B cell (primary cell): Measurements from ENCODE around the gene FOXN1. TPM values are rescaled to one million over a fixed set of nuclear protein-coding genes. Genes with fewer than 3 reads are reported as not detected.

ENCODE experiments used
- ATAC-seq: fragments of 200-7000 bp; cut with Tn5 transposase; one replicate; pipeline ENCODE4 v1.10.0; 2021; ENCODE audit warnings: low read depth, mild to moderate bottlenecking, moderate number of reproducible peaks, moderate library complexity
- CTCF ChIA-PET: fragments of 350-600 bp; sonication (Branson Sonifier 250); formaldehyde crosslinking; loops from one replicate; lab custom pipeline; 2021; ENCODE audit warnings: antibody characterized with exemption, inconsistent platforms; lab: Charles Lee
- POLR2A ChIA-PET: fragments of 350-600 bp; sonication (Branson Sonifier 250); formaldehyde crosslinking; loops from one replicate; lab custom pipeline; 2021; ENCODE audit warnings: antibody characterized with exemption; lab: Charles Lee
- DNase-seq: peaks from one replicate; pipeline ENCODE4 v3.0.0; 2013
- H2AFZ ChIP-seq: 2 replicates; pipeline ENCODE4 v1.6.1; 2012; ENCODE audit warnings: mild to moderate bottlenecking, low read depth, low read length; ENCODE audit not compliant: insufficient read depth, poor library complexity, severe bottlenecking
- H3K27ac ChIP-seq, 2 donors: 1 replicate in 1 of 2; 2 replicates in 1 of 2; pipeline ENCODE4 v1.5.1; 2012 to 2013; ENCODE audit warnings: low read length in 2 of 2, mild to moderate bottlenecking in 2 of 2, moderate library complexity in 1 of 2
- H3K27me3 ChIP-seq, 4 experiments: fragments of 200-600 bp in 1 of 4; sonication (generic) in 1 of 4; replicated peaks in 1 of 4; 1 replicate in 2 of 4; 2 replicates in 2 of 4; pipeline versions ENCODE4 v1.6.1 to v1.7.0; 2013 to 2016; ENCODE audit warnings: low read length in 3 of 4, mild to moderate bottlenecking in 2 of 4, mixed read lengths in 1 of 4, moderate library complexity in 1 of 4; ENCODE audit not compliant: insufficient read depth in 4 of 4, control insufficient read depth in 3 of 4; ENCODE audit errors: control extremely low read depth in 1 of 4
- H3K36me3 ChIP-seq, 2 experiments: replicated peaks in 1 of 2; 1 replicate in 1 of 2; 2 replicates in 1 of 2; pipeline versions ENCODE4 v1.6.1 to v1.7.1; 2013; ENCODE audit warnings: low read length in 1 of 2; ENCODE audit not compliant: insufficient read depth in 2 of 2, control insufficient read depth in 1 of 2; ENCODE audit errors: control extremely low read depth in 1 of 2, extremely low read depth in 1 of 2
- H3K4me1 ChIP-seq, 2 donors: fragments of 200-600 bp in 1 of 2; sonication (generic) in 1 of 2; 1 replicate in 1 of 2; 2 replicates in 1 of 2; pipeline versions ENCODE4 v1.5.1 to v1.6.1; 2013 to 2017; ENCODE audit warnings: low read length in 2 of 2; ENCODE audit not compliant: control insufficient read depth in 2 of 2, insufficient read depth in 2 of 2
- H3K4me2 ChIP-seq: replicated peaks from 2 replicates; pipeline ENCODE3; 2012; ENCODE audit warnings: mild to moderate bottlenecking, low read depth, low read length; ENCODE audit not compliant: poor library complexity, severe bottlenecking
- H3K4me3 ChIP-seq, 5 experiments: fragments of 200-600 bp in 1 of 5; sonication (generic) in 1 of 5; 1 replicate in 3 of 5; 2 replicates in 2 of 5; pipeline versions ENCODE4 v1.5.1 to v1.7.0; 2011 to 2016; ENCODE audit warnings: low read length in 4 of 5, mild to moderate bottlenecking in 4 of 5, low read depth in 2 of 5, control low read depth in 1 of 5, moderate library complexity in 1 of 5; ENCODE audit not compliant: insufficient read depth in 1 of 5; ENCODE audit errors: control extremely low read depth in 1 of 5, extremely low read depth in 1 of 5
- H3K79me2 ChIP-seq: fragments of 200-600 bp; sonication (generic); one replicate; pipeline ENCODE4 v1.6.0; 2016; ENCODE audit warnings: low read length; ENCODE audit not compliant: control insufficient read depth, insufficient read depth
- H3K9ac ChIP-seq: fragments of 200-600 bp; sonication (generic); 2 replicates; pipeline ENCODE4 v1.6.1; 2017; ENCODE audit warnings: mild to moderate bottlenecking, low read length, moderate library complexity
- H3K9me3 ChIP-seq, 3 donors: one replicate each; pipeline versions ENCODE4 v1.6.1 to v1.7.1; 2013; ENCODE audit warnings: low read length in 2 of 3; ENCODE audit not compliant: control insufficient read depth in 2 of 3, insufficient read depth in 1 of 3; ENCODE audit errors: control extremely low read depth in 1 of 3
- H4K20me1 ChIP-seq: 2 replicates; pipeline ENCODE4 v1.6.0; 2012; ENCODE audit warnings: mild to moderate bottlenecking, low read length; ENCODE audit not compliant: insufficient read depth, control insufficient read depth, poor library complexity, severe bottlenecking
- H3K27ac Mint-ChIP-seq: one replicate; pipeline ENCODE4 v1.8.0; 2021; ENCODE audit warnings: mixed read lengths
- H3K27me3 Mint-ChIP-seq: one replicate; pipeline ENCODE4 v1.8.0; 2021; ENCODE audit warnings: mixed read lengths
- H3K4me1 Mint-ChIP-seq: one replicate; pipeline ENCODE4 v1.8.0; 2021; ENCODE audit warnings: mixed read lengths
- H3K4me3 Mint-ChIP-seq: one replicate; pipeline ENCODE4 v1.8.0; 2021; ENCODE audit warnings: mixed read lengths
- H3K9me3 Mint-ChIP-seq: one replicate; pipeline ENCODE4 v1.8.0; 2022; ENCODE audit warnings: mixed read lengths; ENCODE audit not compliant: insufficient read depth
- EZH2 ChIP-seq: IDR thresholded peaks from 2 replicates; pipeline ENCODE4 v1.6.1; 2012; ENCODE audit warnings: borderline replicate concordance, low read depth, mild to moderate bottlenecking, moderate library complexity, low read length; ENCODE audit not compliant: insufficient read depth, poor library complexity, severe bottlenecking
- WGBS: methylation state at CpG from one replicate; pipeline ENCODE4 v1.1.5; 2013; ENCODE audit warnings: missing lambda C conversion rate; ENCODE audit not compliant: insufficient coverage; 5-methylcytosine and 5-hydroxymethylcytosine counted together
- intact Hi-C: fragments of 100-400 bp; cut with micrococcal nuclease; formaldehyde crosslinking; loops from one replicate; pipeline ENCODE4 v1.10.0; 2022
- polyA plus RNA-seq: library from polyadenylated mRNA; depleted of rRNA; stranded (reverse); fragments of >200 nt; gene quantifications from 2 replicates; pipeline ENCODE4 v1.2.3, GENCODE V29; 2012
- total RNA-seq, 2 donors: library from RNA; stranded (reverse); fragments of 120-200 nt in 1 of 2; gene quantifications; 1 replicate in 1 of 2; 2 replicates in 1 of 2; pipeline versions ENCODE4 v1.2.3 to v1.2.4, GENCODE V29; 2013 to 2022
- TF ChIP-seq, protein P1 (sequence below): fragments of 200-600 bp; IDR thresholded peaks from one replicate; pipeline ENCODE4 v1.8.0; 2022; ENCODE audit warnings: antibody characterized with exemption, mild to moderate bottlenecking

Gene FOXN1
- total and polyA plus RNA-seq, 2 donors (not counting 1 experiment from before 2014, with no cell fraction given): not detected

DNA sequence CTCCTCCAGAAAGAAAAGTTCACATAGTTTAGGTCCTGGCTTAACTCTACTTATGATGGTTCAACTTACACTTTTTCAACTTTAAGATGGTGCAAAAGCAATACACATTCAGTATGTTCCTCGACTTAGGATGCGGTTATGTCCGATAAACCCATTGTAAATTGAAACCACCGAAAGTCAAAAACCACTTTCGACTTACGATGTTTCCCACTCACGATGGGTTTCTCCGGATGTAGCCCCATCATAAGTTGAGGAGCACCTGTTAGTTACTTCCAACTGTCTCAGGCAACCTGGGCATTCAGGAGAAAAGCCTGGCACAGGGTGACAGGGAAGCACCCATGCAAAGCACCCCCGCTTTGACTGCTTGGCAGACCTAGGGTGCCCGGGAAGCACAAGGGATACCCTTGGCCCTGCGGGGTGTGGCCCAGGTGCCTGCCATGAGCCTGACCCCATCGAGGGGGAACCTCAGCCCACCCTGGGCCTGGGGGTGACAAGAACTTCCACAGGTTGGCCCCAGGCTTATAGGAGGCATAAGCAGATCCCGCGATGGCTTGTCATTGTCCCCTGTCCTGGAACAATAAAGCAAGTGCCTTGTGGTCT lies 32.2 kb downstream of the FOXN1 start:
- H3K4me2 ChIP-seq: no peak overlapping the region
- no peaks in the 10 kb centered on the region for H4K20me1 ChIP-seq
- H3K9me3 Mint-ChIP-seq: no peaks in the 10 kb centered on the region
- no peaks in the 10 kb centered on the region for H3K9me3 ChIP-seq
- H3K4me1 Mint-ChIP-seq: peaks cover 3% of the 10 kb centered on the region
- no peak overlapping the region for H3K4me3 Mint-ChIP-seq
- no peaks in the 10 kb centered on the region for H3K36me3 ChIP-seq
- H3K27me3 ChIP-seq: no peaks in the 10 kb centered on the region
- no peak for DNase-seq
- H3K27me3 Mint-ChIP-seq: no peaks in the 10 kb centered on the region
- ATAC-seq: no peak
- no peak overlapping the region for H3K27ac Mint-ChIP-seq
- H3K4me1 ChIP-seq: peaks cover 0 to 4% of the 10 kb centered on the region in 2 donors
- ChIA-PET POLR2A (no interaction called here), CTCF (interaction anchor here (1.4 kb wide), 1 partner anchor 13 kb away, joined by 3 read pairs; no protein-coding TSS in a partner anchor)
- no peak overlapping the region for H3K27ac ChIP-seq
- H3K4me3 ChIP-seq: no peak overlapping the region
- TF ChIP-seq EZH2: no peak
- TF ChIP-seq, protein P1, sequence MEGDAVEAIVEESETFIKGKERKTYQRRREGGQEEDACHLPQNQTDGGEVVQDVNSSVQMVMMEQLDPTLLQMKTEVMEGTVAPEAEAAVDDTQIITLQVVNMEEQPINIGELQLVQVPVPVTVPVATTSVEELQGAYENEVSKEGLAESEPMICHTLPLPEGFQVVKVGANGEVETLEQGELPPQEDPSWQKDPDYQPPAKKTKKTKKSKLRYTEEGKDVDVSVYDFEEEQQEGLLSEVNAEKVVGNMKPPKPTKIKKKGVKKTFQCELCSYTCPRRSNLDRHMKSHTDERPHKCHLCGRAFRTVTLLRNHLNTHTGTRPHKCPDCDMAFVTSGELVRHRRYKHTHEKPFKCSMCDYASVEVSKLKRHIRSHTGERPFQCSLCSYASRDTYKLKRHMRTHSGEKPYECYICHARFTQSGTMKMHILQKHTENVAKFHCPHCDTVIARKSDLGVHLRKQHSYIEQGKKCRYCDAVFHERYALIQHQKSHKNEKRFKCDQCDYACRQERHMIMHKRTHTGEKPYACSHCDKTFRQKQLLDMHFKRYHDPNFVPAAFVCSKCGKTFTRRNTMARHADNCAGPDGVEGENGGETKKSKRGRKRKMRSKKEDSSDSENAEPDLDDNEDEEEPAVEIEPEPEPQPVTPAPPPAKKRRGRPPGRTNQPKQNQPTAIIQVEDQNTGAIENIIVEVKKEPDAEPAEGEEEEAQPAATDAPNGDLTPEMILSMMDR: no peak
- H2AFZ ChIP-seq: no peak overlapping the region
- 90% methylated on average over 14 of the region's 14 CpGs for WGBS
- no peaks in the 10 kb centered on the region for H3K79me2 ChIP-seq
- no peak overlapping the region for H3K9ac ChIP-seq
- intact Hi-C loops: no loop called here

GRCh38 chr17:28540231-28540630 lies 34.1 kb downstream of the FOXN1 start:
- DNase-seq (no peak), ATAC-seq (no peak)
- Histone ChIP-seq H3K4me3 (no peak overlapping the region), H3K4me2 (no peak overlapping the region), H2AFZ (no peak overlapping the region), H3K9ac (no peak overlapping the region), H3K27ac (no peak overlapping the region), H3K4me1 (peaks cover 4 to 13% of the 10 kb centered on the region in 2 donors), H3K9me3 (no peaks in the 10 kb centered on the region), H4K20me1 (no peaks in the 10 kb centered on the region), H3K27me3 (no peaks in the 10 kb centered on the region), H3K79me2 (no peaks in the 10 kb centered on the region), H3K36me3 (peaks cover 0 to under 1% of the 10 kb centered on the region in 2 experiments)
- Mint-ChIP-seq H3K27me3 (no peaks in the 10 kb centered on the region), H3K4me3 (no peak overlapping the region), H3K9me3 (no peaks in the 10 kb centered on the region), H3K4me1 (peaks cover 11% of the 10 kb centered on the region), H3K27ac (no peak overlapping the region)
- WGBS: 78% methylated on average over 3 of the region's 4 CpGs
- TF ChIP-seq, protein P1: no peak
- TF ChIP-seq EZH2: no peak
- POLR2A ChIA-PET: no interaction called here
- intact Hi-C loops: loop anchor here (1.0 kb wide), 1 partner anchor 46 kb away; no protein-coding TSS in a partner anchor
- CTCF ChIA-PET: interaction anchor here (0.7 to 1.9 kb wide), 11 partner anchors 10 to 153 kb away, joined by 3 to 13 read pairs (median 3); partner anchors contain the start of genes ALDOC and PIGS
